ENCODE data around the gene TPX2. TPM values are rescaled to one million over a fixed set of nuclear protein-coding genes. Genes with fewer than 3 reads are reported as not detected.
A peak's percentile ranks its signal among the peaks of the same experiment; 100 is the strongest.

The TPX2 gene
- total RNA-seq, 1 donor from 2014 or later = 2.0 TPM

- ATAC-seq (no peak), DNase-seq (ENCODE audit: low spot score) (no peak)
Measured at GRCh38 chr20:31759836-31760518, 20.9 kb downstream of the TPX2 start.

- ATAC-seq = no peak
- DNase-seq (ENCODE audit: low spot score) = no peak
Measured at GRCh38 chr20:31760519-31761240, 21.6 kb downstream of the TPX2 start.

- no peak for ATAC-seq
- no peak for DNase-seq (ENCODE audit: low spot score)
Measured at GRCh38 chr20:31764641-31765305, 25.7 kb downstream of the TPX2 start.

- ATAC-seq (no peak), DNase-seq (ENCODE audit: low spot score) (no peak)
Measured at GRCh38 chr20:31767805-31768204, 28.7 kb downstream of the TPX2 start.

GRCh38 chr20:31769681-31770080 is 30.6 kb downstream of the TPX2 start:
- ATAC-seq = peak; percentile 36

GRCh38 chr20:31770243-31770642 is 31.2 kb downstream of the TPX2 start:
- ATAC-seq (no peak), DNase-seq (ENCODE audit: low spot score) (no peak)

More at GRCh38 chr20:31769681-31770080, 30.6 kb downstream of the TPX2 start:
- no peak for DNase-seq (ENCODE audit: low spot score)

GRCh38 chr20:31774408-31774807 is 35.3 kb downstream of the TPX2 start:
- DNase-seq (ENCODE audit: low spot score) = no peak

GRCh38 chr20:31780839-31781238 is 41.7 kb downstream of the TPX2 start:
- ATAC-seq = no peak
- no peak for DNase-seq (ENCODE audit: low spot score)

More at GRCh38 chr20:31774408-31774807, 35.3 kb downstream of the TPX2 start:
- no peak for ATAC-seq

GRCh38 chr20:31781945-31782344 is 42.9 kb downstream of the TPX2 start:
- DNase-seq (ENCODE audit: low spot score) (no peak), ATAC-seq (no peak)

- DNase-seq (ENCODE audit: low spot score) = no peak
- ATAC-seq = no peak
Measured at GRCh38 chr20:31784354-31785044, 45.4 kb downstream of the TPX2 start.

GRCh38 chr20:31785089-31785488 is 46.0 kb downstream of the TPX2 start:
- DNase-seq (ENCODE audit: low spot score) (no peak), ATAC-seq (no peak)

- ATAC-seq (peak; percentile 68), DNase-seq (ENCODE audit: low spot score) (no peak)
Measured at GRCh38 chr20:31788578-31788977, 49.5 kb downstream of the TPX2 start.

- ATAC-seq = no peak
Measured at GRCh38 chr20:31790401-31790800, 51.3 kb downstream of the TPX2 start.

GRCh38 chr20:31797364-31797763 is 58.3 kb downstream of the TPX2 start:
- no peak for ATAC-seq
- no peak for DNase-seq (ENCODE audit: low spot score)

More at GRCh38 chr20:31790401-31790800, 51.3 kb downstream of the TPX2 start:
- DNase-seq (ENCODE audit: low spot score) = no peak

GRCh38 chr20:31801508-31801907 is 62.4 kb downstream of the TPX2 start:
- DNase-seq (ENCODE audit: low spot score) (no peak), ATAC-seq (no peak)

GRCh38 chr20:31803552-31804291 is 64.6 kb downstream of the TPX2 start:
- DNase-seq (ENCODE audit: low spot score) (no peak), ATAC-seq (no peak)

GRCh38 chr20:31806564-31807355 is 67.7 kb downstream of the TPX2 start:
- ATAC-seq (no peak), DNase-seq (ENCODE audit: low spot score) (no peak)

GRCh38 chr20:31808481-31808880 is 69.4 kb downstream of the TPX2 start:
- DNase-seq (ENCODE audit: low spot score) (no peak), ATAC-seq (no peak)

GRCh38 chr20:31809661-31810060 is 70.6 kb downstream of the TPX2 start:
- ATAC-seq (no peak), DNase-seq (ENCODE audit: low spot score) (no peak)

- DNase-seq (ENCODE audit: low spot score) (no peak), ATAC-seq (no peak)
Measured at GRCh38 chr20:31811198-31811597, 72.1 kb downstream of the TPX2 start.
